ENCODE measurements around the gene PIK3R2.
A peak's percentile ranks its signal among the peaks of the same experiment; 100 is the strongest.

The PIK3R2 gene

GRCh38 chr19:18126097-18126496 is 26.9 kb upstream of the PIK3R2 start:
- DNase-seq: no peak

GRCh38 chr19:18128044-18128443 is 24.9 kb upstream of the PIK3R2 start:
- no peak for DNase-seq

- DNase-seq: no peak
Observed at GRCh38 chr19:18128805-18129204, 24.2 kb upstream of the PIK3R2 start.

- DNase-seq: no peak
Observed at GRCh38 chr19:18130523-18131242, 22.3 kb upstream of the PIK3R2 start.

- DNase-seq: no peak
Observed at GRCh38 chr19:18131841-18132596, 20.9 kb upstream of the PIK3R2 start.

GRCh38 chr19:18135712-18136584 is 17.0 kb upstream of the PIK3R2 start:
- DNase-seq: no peak

- no peak for DNase-seq
Observed at GRCh38 chr19:18137242-18137641, 15.7 kb upstream of the PIK3R2 start.

GRCh38 chr19:18137657-18138339 is 15.2 kb upstream of the PIK3R2 start:
- DNase-seq: no peak

GRCh38 chr19:18140473-18140872 is 12.5 kb upstream of the PIK3R2 start:
- no peak for DNase-seq

GRCh38 chr19:18141031-18141430 is 11.9 kb upstream of the PIK3R2 start:
- no peak for DNase-seq

- no peak for DNase-seq
Observed at GRCh38 chr19:18143902-18144301, 9.1 kb upstream of the PIK3R2 start.

GRCh38 chr19:18144361-18144760 is 8.6 kb upstream of the PIK3R2 start:
- DNase-seq: no peak

GRCh38 chr19:18144906-18145305 is 8.1 kb upstream of the PIK3R2 start:
- DNase-seq: no peak

GRCh38 chr19:18145391-18145999 is 7.5 kb upstream of the PIK3R2 start:
- DNase-seq: no peak

- DNase-seq: no peak
Observed at GRCh38 chr19:18147396-18147795, 5.6 kb upstream of the PIK3R2 start.

- no peak for DNase-seq
Observed at GRCh38 chr19:18149596-18149975, 3.4 kb upstream of the PIK3R2 start.

GRCh38 chr19:18150776-18151624 is 2.0 kb upstream of the PIK3R2 start:
- DNase-seq: no peak

- peak; percentile 99 for DNase-seq
Observed at GRCh38 chr19:18152442-18152816, 534 bp upstream of the PIK3R2 start.

GRCh38 chr19:18153556-18154134 is 682 bp downstream of the PIK3R2 start:
- no peak for DNase-seq

Data from fibroblast of skin of scalp (primary cell).